ENCODE measurements around the gene ZP4.

ZP4 gene

GRCh38 chr1:237890822-237891221, at the start of gene ZP4:
Gene ZP4 (minus strand): TSS chr1:237890922. CDS start chr1:237890635, 287 bp downstream.
- no peak for DNase-seq

- DNase-seq, result no peak
Measured at GRCh38 chr1:237938553-237938952, 47.8 kb upstream of the ZP4 start.

GRCh38 chr1:237938068-237938467, 47.3 kb upstream of the ZP4 start:
- no peak for DNase-seq

GRCh38 chr1:237932816-237933215, 42.1 kb upstream of the ZP4 start:
- no peak for DNase-seq

- DNase-seq, result no peak
Measured at GRCh38 chr1:237931581-237931980, 40.9 kb upstream of the ZP4 start.

GRCh38 chr1:237927198-237927597, 36.5 kb upstream of the ZP4 start:
- DNase-seq, result no peak

GRCh38 chr1:237921306-237921705, 30.6 kb upstream of the ZP4 start:
- no peak for DNase-seq

- DNase-seq, result no peak
Measured at GRCh38 chr1:237913345-237913744, 22.6 kb upstream of the ZP4 start.

- no peak for DNase-seq
Measured at GRCh38 chr1:237911911-237912310, 21.2 kb upstream of the ZP4 start.

GRCh38 chr1:237910834-237911233, 20.1 kb upstream of the ZP4 start:
- DNase-seq, result no peak

GRCh38 chr1:237903961-237904360, 13.2 kb upstream of the ZP4 start:
- no peak for DNase-seq

- DNase-seq, result no peak
Measured at GRCh38 chr1:237902960-237903743, 12.4 kb upstream of the ZP4 start.

GRCh38 chr1:237901299-237901934, 10.7 kb upstream of the ZP4 start:
- no peak for DNase-seq

- no peak for DNase-seq
Measured at GRCh38 chr1:237895630-237896029, 4.9 kb upstream of the ZP4 start.

- DNase-seq, result no peak
Measured at GRCh38 chr1:237894131-237894530, 3.4 kb upstream of the ZP4 start.

GRCh38 chr1:237891979-237892378, 1.3 kb upstream of the ZP4 start:
- DNase-seq, result no peak

GRCh38 chr1:237891266-237891665, 544 bp upstream of the ZP4 start:
- no peak for DNase-seq

GRCh38 chr1:237890416-237890815, 306 bp downstream of the ZP4 start:
- DNase-seq, result no peak

GRCh38 chr1:237888143-237888542, 2.6 kb downstream of the ZP4 start:
- DNase-seq, result no peak

GRCh38 chr1:237887542-237887941, 3.2 kb downstream of the ZP4 start:
- no peak for DNase-seq

- no peak for DNase-seq
Measured at GRCh38 chr1:237884237-237884636, 6.5 kb downstream of the ZP4 start.

- DNase-seq, result no peak
Measured at GRCh38 chr1:237879195-237879594, 11.5 kb downstream of the ZP4 start.

GRCh38 chr1:237878406-237878805, 12.3 kb downstream of the ZP4 start:
- no peak for DNase-seq

- no peak for DNase-seq
Measured at GRCh38 chr1:237877631-237878030, 13.1 kb downstream of the ZP4 start.

GRCh38 chr1:237875291-237875690, 15.4 kb downstream of the ZP4 start:
- DNase-seq, result no peak

All from SIG-M5 (cell line).